GM10266 (cell line): ENCODE data around the gene STRBP.

Experiments used
- DNase-seq: peaks from one replicate; pipeline ENCODE4 v3.0.0; 2012; ENCODE audit errors: extremely low spot score
- TF ChIP-seq, protein P1 (sequence below): IDR thresholded peaks from 2 replicates; pipeline ENCODE4 v1.5.1; 2012; ENCODE audit warnings: mild to moderate bottlenecking, low read depth; ENCODE audit not compliant: control insufficient read depth, insufficient read depth; ENCODE audit errors: missing control alignments

The STRBP gene

DNA sequence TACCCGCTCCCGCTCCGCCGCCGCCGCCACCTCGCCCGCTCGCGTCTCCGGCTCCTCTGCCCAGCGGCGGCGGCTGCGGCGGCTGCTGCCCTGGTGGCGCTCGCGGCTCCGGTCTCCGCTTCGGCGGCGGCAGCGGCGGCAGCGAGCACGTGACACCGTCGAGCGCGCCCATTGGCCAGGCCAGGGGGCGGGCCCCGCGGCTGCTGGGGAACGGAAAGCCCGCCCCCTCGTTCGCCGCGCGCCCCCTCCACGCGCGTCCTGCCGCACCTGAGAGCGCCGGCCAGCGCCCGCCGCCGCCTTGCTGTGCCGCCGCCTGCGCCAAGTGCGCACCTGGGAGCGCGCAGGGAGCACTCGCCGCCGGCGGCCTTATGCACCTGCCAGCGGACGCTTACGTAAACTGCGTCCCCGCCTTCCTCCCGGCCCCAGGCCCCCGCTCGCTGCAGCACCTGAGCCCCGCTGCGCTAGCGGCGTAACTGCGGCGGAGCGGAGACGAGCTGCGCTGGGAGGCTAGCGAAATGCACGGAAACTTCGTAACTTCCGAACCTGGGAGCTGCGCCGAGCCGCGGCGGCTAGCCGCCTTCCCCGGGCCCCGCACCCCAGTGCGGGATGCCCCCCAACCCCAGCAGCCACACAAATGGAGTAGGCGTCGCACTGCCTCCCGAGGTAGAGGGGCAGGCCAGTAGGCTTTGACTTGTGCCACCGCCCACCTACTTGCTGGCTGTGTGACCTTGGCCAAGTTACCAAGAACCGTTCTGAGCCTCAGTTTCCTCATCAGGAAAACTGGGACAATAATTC is at the start of gene STRBP:
Gene STRBP (minus strand): TSS at position 122 of the 795 bp plus-strand sequence. CDS start 84,452 bp downstream, outside the sequence.
- TF ChIP-seq, protein P1, sequence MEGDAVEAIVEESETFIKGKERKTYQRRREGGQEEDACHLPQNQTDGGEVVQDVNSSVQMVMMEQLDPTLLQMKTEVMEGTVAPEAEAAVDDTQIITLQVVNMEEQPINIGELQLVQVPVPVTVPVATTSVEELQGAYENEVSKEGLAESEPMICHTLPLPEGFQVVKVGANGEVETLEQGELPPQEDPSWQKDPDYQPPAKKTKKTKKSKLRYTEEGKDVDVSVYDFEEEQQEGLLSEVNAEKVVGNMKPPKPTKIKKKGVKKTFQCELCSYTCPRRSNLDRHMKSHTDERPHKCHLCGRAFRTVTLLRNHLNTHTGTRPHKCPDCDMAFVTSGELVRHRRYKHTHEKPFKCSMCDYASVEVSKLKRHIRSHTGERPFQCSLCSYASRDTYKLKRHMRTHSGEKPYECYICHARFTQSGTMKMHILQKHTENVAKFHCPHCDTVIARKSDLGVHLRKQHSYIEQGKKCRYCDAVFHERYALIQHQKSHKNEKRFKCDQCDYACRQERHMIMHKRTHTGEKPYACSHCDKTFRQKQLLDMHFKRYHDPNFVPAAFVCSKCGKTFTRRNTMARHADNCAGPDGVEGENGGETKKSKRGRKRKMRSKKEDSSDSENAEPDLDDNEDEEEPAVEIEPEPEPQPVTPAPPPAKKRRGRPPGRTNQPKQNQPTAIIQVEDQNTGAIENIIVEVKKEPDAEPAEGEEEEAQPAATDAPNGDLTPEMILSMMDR, result peak; percentile 48
- peak; percentile 99 for DNase-seq

DNA sequence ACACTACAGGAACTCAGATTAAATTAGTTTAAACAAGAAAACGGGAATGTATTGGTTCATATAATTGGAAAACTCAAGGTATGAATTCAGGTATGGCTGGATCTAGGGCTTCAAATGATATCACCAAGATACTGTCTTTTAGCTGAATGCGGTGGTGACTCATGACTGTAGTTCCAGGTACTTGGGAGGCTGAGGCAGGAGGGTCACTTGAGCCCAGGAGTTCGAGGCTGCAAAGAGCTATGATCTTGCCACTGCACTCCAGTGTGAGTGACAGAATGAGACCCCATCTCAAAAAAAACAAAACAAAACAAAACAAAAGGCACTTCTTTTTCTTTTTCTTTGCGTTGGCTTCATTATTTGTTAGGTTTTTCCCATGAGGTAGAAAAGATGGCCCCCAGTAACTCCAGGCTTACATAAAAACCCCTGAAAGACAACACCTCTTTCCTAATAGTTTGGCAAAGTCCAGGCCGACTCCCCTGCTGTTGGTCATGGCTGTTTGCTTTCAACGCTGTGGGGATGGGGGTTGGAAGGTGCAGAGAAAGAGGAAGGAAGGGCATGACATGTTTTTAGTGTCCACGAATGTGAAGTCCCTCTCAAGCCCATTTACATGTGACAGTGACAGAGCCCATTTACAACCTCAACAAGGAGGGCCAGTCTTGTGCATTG is 47.8 kb upstream of the STRBP start:
- TF ChIP-seq, protein P1, result no peak
- DNase-seq, result no peak

DNA sequence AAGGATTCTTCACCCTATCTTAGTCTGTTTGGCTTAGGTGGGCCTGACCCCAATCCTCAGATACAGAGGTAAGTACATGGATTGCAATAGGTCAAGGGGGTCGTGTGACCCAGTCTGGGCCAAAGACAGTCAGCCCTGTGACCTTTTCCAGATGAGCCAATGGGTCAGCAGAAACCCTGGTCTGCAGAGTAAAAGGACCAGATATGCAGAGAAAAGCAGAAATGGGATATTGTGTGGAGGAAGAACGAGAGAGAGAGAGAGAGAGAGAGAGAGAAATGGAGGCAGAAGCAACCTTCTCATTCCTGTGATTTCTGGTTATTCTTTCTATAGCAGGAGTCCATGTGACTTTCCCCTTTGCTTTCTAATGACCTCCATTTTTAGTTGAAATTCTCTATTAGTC is 47.2 kb upstream of the STRBP start:
- TF ChIP-seq, protein P1, result no peak

DNA sequence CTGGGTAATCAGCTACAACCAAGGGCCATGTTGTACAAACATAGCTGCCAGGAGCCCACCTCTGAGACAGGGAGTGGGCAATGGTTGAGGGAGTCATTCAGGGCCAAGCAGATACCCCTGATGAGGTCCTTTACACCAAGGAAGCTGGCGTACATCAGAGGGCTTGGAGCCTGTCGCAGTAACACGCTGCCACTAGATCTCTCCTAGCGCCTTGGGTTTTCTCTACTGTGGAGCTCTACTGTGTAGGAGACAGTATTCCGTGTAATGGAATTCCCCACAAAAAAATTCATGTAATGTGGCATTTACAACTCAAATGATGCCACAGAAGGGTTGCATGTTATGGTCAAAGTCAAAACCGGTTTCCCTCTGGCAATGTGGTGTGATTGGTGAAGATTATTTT is 46.2 kb upstream of the STRBP start:
- TF ChIP-seq, protein P1, result no peak
- DNase-seq, result no peak

More for the DNA sequence above, 47.2 kb upstream of the STRBP start:
- DNase-seq, result no peak

DNA sequence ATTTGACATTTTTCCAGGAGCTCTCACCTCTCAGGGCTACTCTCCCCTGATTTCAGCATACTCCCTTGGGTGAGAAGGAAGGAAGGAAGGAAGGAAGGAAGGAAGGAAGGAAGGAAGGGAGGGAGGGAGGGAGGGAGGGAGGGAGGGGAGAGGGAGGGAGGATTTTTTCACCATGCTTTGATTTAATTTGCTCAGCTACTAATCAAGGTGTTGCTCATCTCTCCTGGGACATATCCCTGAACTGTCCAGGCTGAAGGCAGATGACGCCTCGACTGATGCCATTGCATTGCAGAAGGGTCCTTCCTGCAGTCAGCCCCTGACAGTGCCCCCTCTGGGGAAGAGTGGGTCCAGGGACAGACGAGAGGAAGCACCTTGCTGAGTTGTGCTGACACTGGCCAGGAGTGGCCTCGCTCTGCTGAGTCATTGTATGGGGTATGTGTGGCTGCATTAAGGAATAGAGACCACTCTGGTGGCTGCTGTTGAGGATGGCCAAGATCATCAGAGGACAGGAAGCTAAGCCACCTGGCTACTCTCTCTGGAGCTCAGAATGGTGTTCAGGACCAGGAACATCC is 44.0 kb upstream of the STRBP start:
- no peak for DNase-seq
- TF ChIP-seq, protein P1, result no peak

DNA sequence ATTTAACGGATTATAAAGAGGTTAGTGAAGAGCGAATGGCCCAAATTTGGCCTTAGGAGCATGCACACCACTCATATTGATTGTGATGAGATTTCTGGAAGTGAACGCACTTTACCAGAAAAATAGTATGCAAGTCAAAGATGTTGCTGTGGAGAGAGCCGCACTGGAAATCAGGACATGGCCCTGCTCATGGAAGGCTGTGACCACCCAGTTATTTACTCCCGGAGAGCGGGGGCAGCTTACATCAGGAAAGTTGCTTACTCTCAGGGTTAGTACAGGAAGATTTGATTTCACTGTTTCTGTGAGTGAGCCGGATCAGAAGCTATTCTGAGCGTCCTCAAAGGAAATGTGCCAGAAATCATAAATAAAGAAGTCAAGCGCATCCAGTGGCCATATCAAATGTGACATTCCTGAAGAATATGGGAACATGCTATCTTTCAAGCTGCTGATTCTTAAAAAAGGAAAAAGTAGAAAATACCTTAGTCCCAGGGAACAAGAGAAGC is 42.9 kb upstream of the STRBP start:
- TF ChIP-seq, protein P1, result no peak
- no peak for DNase-seq

DNA sequence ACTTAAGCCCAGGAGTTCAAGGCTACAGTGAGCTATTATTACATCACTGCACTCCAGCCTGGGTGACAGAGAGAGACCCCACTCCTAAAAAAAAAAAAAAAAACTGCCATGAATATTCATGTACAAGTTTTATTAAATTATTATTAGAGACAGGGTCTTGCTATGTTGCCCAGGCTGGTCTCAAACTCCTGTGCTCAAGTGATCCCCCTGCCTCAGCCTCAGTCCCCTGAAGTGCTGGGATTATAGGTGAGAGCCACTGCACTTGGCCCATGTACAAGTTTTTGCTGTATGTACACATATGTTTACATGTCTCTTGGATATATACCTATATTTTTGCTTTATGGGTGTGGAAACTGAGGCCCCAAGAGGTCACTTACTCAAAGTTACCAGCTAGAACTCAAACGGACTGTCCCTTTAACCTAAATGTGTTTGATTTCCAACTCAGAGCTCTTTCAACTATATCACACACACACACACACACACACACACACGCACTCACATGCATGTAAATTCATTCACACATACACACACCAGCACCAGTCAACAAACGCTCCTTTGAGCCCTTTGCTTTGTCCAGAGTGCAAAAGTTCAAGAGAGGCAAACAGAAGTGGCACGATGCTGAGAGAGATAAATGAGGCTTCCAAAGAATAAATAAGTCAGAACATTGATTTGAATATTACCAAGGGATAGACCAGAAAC is 42.3 kb upstream of the STRBP start:
- no peak for DNase-seq
- TF ChIP-seq, protein P1, result no peak
